Cortex of kidney (tissue), 1 donor: Measurements from ENCODE around the gene ZMAT3.

Experiments used
- DNase-seq: peaks from one replicate; lab custom pipeline; 2025; lab: John Stamatoyannopoulos, UW

The ZMAT3 gene

GRCh38 chr3:179021119-179021903, 50.3 kb downstream of the ZMAT3 start:
- no peak for DNase-seq

GRCh38 chr3:179020112-179020511, 51.5 kb downstream of the ZMAT3 start:
- DNase-seq: no peak

- DNase-seq: no peak
Measured at GRCh38 chr3:179018808-179019207, 52.8 kb downstream of the ZMAT3 start.

- DNase-seq: no peak
Measured at GRCh38 chr3:179016979-179017670, 54.5 kb downstream of the ZMAT3 start.

GRCh38 chr3:179015551-179016020, 56.0 kb downstream of the ZMAT3 start:
- DNase-seq: no peak

GRCh38 chr3:179005706-179006105, 65.9 kb downstream of the ZMAT3 start:
- no peak for DNase-seq

GRCh38 chr3:179005213-179005612, 66.4 kb downstream of the ZMAT3 start:
- no peak for DNase-seq

GRCh38 chr3:179000659-179001058, 71.0 kb downstream of the ZMAT3 start:
- DNase-seq: no peak

GRCh38 chr3:179000144-179000543, 71.5 kb downstream of the ZMAT3 start:
- DNase-seq: no peak

- no peak for DNase-seq
Measured at GRCh38 chr3:178996399-178996798, 75.2 kb downstream of the ZMAT3 start.

GRCh38 chr3:178990293-178990692, 81.3 kb downstream of the ZMAT3 start:
- no peak for DNase-seq

- no peak for DNase-seq
Measured at GRCh38 chr3:178989821-178990220, 81.8 kb downstream of the ZMAT3 start.

- no peak for DNase-seq
Measured at GRCh38 chr3:178987745-178988144, 83.9 kb downstream of the ZMAT3 start.

GRCh38 chr3:178986456-178986855, 85.2 kb downstream of the ZMAT3 start:
- no peak for DNase-seq

- no peak for DNase-seq
Measured at GRCh38 chr3:178982137-178982536, 89.5 kb downstream of the ZMAT3 start.

- DNase-seq: no peak
Measured at GRCh38 chr3:178975320-178975719, 96.3 kb downstream of the ZMAT3 start.

- DNase-seq: no peak
Measured at GRCh38 chr3:178971614-178972013, 100.0 kb downstream of the ZMAT3 start.

GRCh38 chr3:178969004-178969700, 102.5 kb downstream of the ZMAT3 start:
- DNase-seq: no peak
